Transverse colon (tissue), 4 donors: Measurements from ENCODE around the gene LIPE. TPM values are rescaled to one million over a fixed set of nuclear protein-coding genes. Genes with fewer than 3 reads are reported as not detected.
"Not testable (repeated sequence)": the region's sequence is repeated elsewhere in the genome, so short reads cannot be mapped to it uniquely, and the experiment has no call there.

Experiments used
- DNase-seq: peaks from one replicate; pipeline ENCODE4 v3.0.0-alpha.2; 2019
- H3K27ac ChIP-seq, 4 donors: fragments of 200-600 bp; sonication (generic); 2 replicates each; pipeline ENCODE4 v1.5.1; 2016 to 2018; ENCODE audit warnings: inconsistent platforms in 4 of 4
- H3K27me3 ChIP-seq: fragments of 200-600 bp; sonication (generic); 2 replicates; pipeline ENCODE4 v1.5.1; 2017; ENCODE audit warnings: inconsistent platforms
- H3K36me3 ChIP-seq, 4 donors: fragments of 200-600 bp; sonication (generic); 2 replicates each; pipeline ENCODE4 v1.5.1; 2017 to 2019; ENCODE audit warnings: inconsistent platforms in 4 of 4
- H3K4me1 ChIP-seq, 4 donors: fragments of 200-600 bp; sonication (generic); 2 replicates each; pipeline ENCODE4 v1.5.1; 2017 to 2020; ENCODE audit warnings: inconsistent platforms in 4 of 4
- H3K4me3 ChIP-seq, 4 donors: fragments of 200-600 bp; sonication (generic); 1 replicate in 1 of 4; 2 replicates in 3 of 4; pipeline versions ENCODE4 v1.5.1 to v1.6.1; 2017 to 2019; ENCODE audit warnings: inconsistent platforms in 4 of 4
- H3K9me3 ChIP-seq, 2 donors: fragments of 200-600 bp; sonication (generic); 2 replicates each; pipeline ENCODE4 v1.5.1; 2017 to 2019; ENCODE audit warnings: inconsistent platforms in 2 of 2
- CTCF ChIP-seq, 5 experiments: fragments of 200-600 bp in 3 of 5; fragments of 450-650 bp in 2 of 5; sonication (generic) in 3 of 5; IDR thresholded peaks; 1 replicate in 2 of 5; 2 replicates in 3 of 5; pipeline ENCODE4 v1.5.1; 2016 to 2017; ENCODE audit warnings: antibody characterized with exemption in 5 of 5, inconsistent platforms in 3 of 5, mild to moderate bottlenecking in 2 of 5, moderate library complexity in 1 of 5
- EP300 ChIP-seq: sonication (generic); formaldehyde crosslinking; IDR thresholded peaks from one replicate; pipeline ENCODE4 v1.6.1; 2017; ENCODE audit warnings: antibody characterized with exemption, low read depth
- POLR2A ChIP-seq: fragments of 450-650 bp; IDR thresholded peaks from one replicate; pipeline ENCODE4 v1.6.1; 2016; ENCODE audit warnings: antibody characterized with exemption, mild to moderate bottlenecking, moderate library complexity
- POLR2AphosphoS5 ChIP-seq, 3 donors: sonication (generic); formaldehyde crosslinking; IDR thresholded peaks; one replicate each; pipeline ENCODE4 v1.6.1; 2016; ENCODE audit warnings: antibody characterized with exemption in 3 of 3
- WGBS, 2 donors: methylation state at CpG; one replicate each; pipeline ENCODE4 v1.1.5; 2018; ENCODE audit warnings: low coverage in 1 of 2; 5-methylcytosine and 5-hydroxymethylcytosine counted together
- in situ Hi-C, 4 donors: fragments of 200-750 bp; cut with MboI; loops; one replicate each; pipeline versions ENCODE4 v1.15.0 to v1.15.1; 2017; ENCODE audit warnings: low sequenced_read_pairs in 3 of 4, low pct_ligation_motif_present in 1 of 4, low pct_unique_long_range_greater_than_20kb in 1 of 4
- intact Hi-C: fragments of 100-400 bp; cut with DNase I; formaldehyde crosslinking; loops from one replicate; pipeline ENCODE4 v1.15.1; 2023; ENCODE audit warnings: low total_unique reads
- total RNA-seq, 4 donors: library from RNA; depleted of rRNA; stranded (reverse); fragments of >200 nt; gene quantifications; one replicate each; pipeline ENCODE4 v1.1.0, GENCODE V29; 2016

Gene LIPE
- total RNA-seq, 4 donors from 2014 or later, result 7.1 to 60.2 (median 25.9) TPM

GRCh38 chr19:42452590-42452989, 25.4 kb upstream of the LIPE start:
- Histone ChIP-seq H3K27ac (peak overlapping the region in 1 of 4 donors; percentile 0), H3K27me3 (no peaks in the 10 kb centered on the region), H3K4me1 (peaks cover 0 to 45% (median 17%) of the 10 kb centered on the region in 4 donors), H3K36me3 (no peaks in the 10 kb centered on the region), H3K4me3 (no peak overlapping the region), H3K9me3 (no peaks in the 10 kb centered on the region)
- DNase-seq, result no peak
- no peak for TF ChIP-seq POLR2AphosphoS5 (IDR thresholded peaks at IDR 0.05)
- no peak for TF ChIP-seq EP300
- TF ChIP-seq POLR2A, result no peak
- TF ChIP-seq CTCF (IDR thresholded peaks at IDR 0.05), result no peak
- 62 to 64% methylated on average over 3 to 4 of the region's 4 CpGs for WGBS, 2 donors
- in situ Hi-C loops, result loop anchor here (5.0 to 10.0 kb wide), 3 partner anchors 72 to 80 kb away; partner anchors contain the start of gene CEACAM1 (in 3 of the 4)
- intact Hi-C loops, result no loop called here

- no peaks in the 10 kb centered on the region for H3K36me3 ChIP-seq
- TF ChIP-seq POLR2AphosphoS5 (IDR thresholded peaks at IDR 0.05) (peak in 2 of 3 donors; percentile 77 to 83), POLR2A (no peak), CTCF (IDR thresholded peaks at IDR 0.05) (peak; percentile 80 to 98 (median 82)), EP300 (no peak)
- in situ Hi-C loops, result loop anchor here (5.0 to 10.0 kb wide), 3 partner anchors 74 to 82 kb away; partner anchors contain the start of gene CEACAM1 (in 3 of the 4)
- DNase-seq, result peak; percentile 92
- intact Hi-C loops, result loop anchor here (1.0 kb wide), 1 partner anchor 79 kb away; no protein-coding TSS in a partner anchor
- H3K27me3 ChIP-seq, result no peaks in the 10 kb centered on the region
- WGBS, 2 donors, result 0% methylated on average over 3 of the region's 3 CpGs; no CpG with 5 or more reads in 1 of the 2 donors
- no peak overlapping the region for H3K4me3 ChIP-seq
- no peaks in the 10 kb centered on the region for H3K9me3 ChIP-seq
- H3K27ac ChIP-seq, result peak overlapping the region; percentile 51 to 69 (median 58)
- H3K4me1 ChIP-seq, result peaks cover 0 to 37% (median 13%) of the 10 kb centered on the region in 4 donors
Observed at GRCh38 chr19:42450314-42450934, 23.2 kb upstream of the LIPE start.

GRCh38 chr19:42448306-42448705, 21.1 kb upstream of the LIPE start:
- H3K27ac ChIP-seq, H3K9me3 ChIP-seq, H3K36me3 ChIP-seq, DNase-seq, intact Hi-C loops, in situ Hi-C loops, H3K27me3 ChIP-seq, H3K4me3 ChIP-seq: not testable (repeated sequence)
- 47 to 51% methylated on average over 5 of the region's 5 CpGs for WGBS, 2 donors
- H3K4me1 ChIP-seq, result peaks cover 0 to 39% (median 8%) of the 10 kb centered on the region in 4 donors

GRCh38 chr19:42445948-42446347, 18.8 kb upstream of the LIPE start:
- Histone ChIP-seq H3K27ac (no peak overlapping the region), H3K9me3 (no peaks in the 10 kb centered on the region), H3K4me1 (peaks cover 0 to 36% (median 8%) of the 10 kb centered on the region in 4 donors), H3K27me3 (no peaks in the 10 kb centered on the region), H3K36me3 (no peaks in the 10 kb centered on the region), H3K4me3 (no peak overlapping the region)
- WGBS, 2 donors, result 60 to 88% methylated on average over 1 to 7 of the region's 7 CpGs
- in situ Hi-C loops (no loop called here), intact Hi-C loops (no loop called here)
- TF ChIP-seq POLR2AphosphoS5 (IDR thresholded peaks at IDR 0.05), result no peak
- no peak for TF ChIP-seq POLR2A
- TF ChIP-seq CTCF (IDR thresholded peaks at IDR 0.05), result no peak
- TF ChIP-seq EP300, result no peak
- DNase-seq, result no peak
